SK-N-SH treated with all-trans-retinoic acid at 6 μM for 48 hours (cell line): ENCODE data around the gene ZNF215.

Source experiments
- ARNTL ChIP-seq: fragments of 450-650 bp; formaldehyde crosslinking; IDR thresholded peaks from 2 replicates; pipeline ENCODE4 v1.5.0; 2020; ENCODE audit warnings: low read depth, mild to moderate bottlenecking, moderate library complexity, borderline replicate concordance
- PATZ1 ChIP-seq: fragments of 250-450 bp; sonication (Bioruptor Pico); IDR thresholded peaks from 2 replicates; pipeline ENCODE4 v1.8.0; 2020; ENCODE audit warnings: mild to moderate bottlenecking, moderate library complexity, borderline replicate concordance
- RARB ChIP-seq: fragments of 250-450 bp; sonication (Bioruptor Pico); IDR thresholded peaks from 2 replicates; pipeline ENCODE4 v1.8.0; 2021; ENCODE audit warnings: mild to moderate bottlenecking, moderate library complexity
- TF ChIP-seq, protein P1 (sequence below): fragments of 250-450 bp; sonication (Bioruptor Pico); IDR thresholded peaks from 2 replicates; pipeline ENCODE4 v1.5.0; 2020; ENCODE audit warnings: mild to moderate bottlenecking, moderate library complexity

GRCh38 chr11:6876914-6877313, 49.3 kb upstream of the ZNF215 start:
- no peak for TF ChIP-seq ARNTL (CRISPR knock-in tag)
- no peak for TF ChIP-seq PATZ1 (CRISPR knock-in tag)
- TF ChIP-seq RARB (CRISPR knock-in tag) = no peak
- TF ChIP-seq, protein P1, sequence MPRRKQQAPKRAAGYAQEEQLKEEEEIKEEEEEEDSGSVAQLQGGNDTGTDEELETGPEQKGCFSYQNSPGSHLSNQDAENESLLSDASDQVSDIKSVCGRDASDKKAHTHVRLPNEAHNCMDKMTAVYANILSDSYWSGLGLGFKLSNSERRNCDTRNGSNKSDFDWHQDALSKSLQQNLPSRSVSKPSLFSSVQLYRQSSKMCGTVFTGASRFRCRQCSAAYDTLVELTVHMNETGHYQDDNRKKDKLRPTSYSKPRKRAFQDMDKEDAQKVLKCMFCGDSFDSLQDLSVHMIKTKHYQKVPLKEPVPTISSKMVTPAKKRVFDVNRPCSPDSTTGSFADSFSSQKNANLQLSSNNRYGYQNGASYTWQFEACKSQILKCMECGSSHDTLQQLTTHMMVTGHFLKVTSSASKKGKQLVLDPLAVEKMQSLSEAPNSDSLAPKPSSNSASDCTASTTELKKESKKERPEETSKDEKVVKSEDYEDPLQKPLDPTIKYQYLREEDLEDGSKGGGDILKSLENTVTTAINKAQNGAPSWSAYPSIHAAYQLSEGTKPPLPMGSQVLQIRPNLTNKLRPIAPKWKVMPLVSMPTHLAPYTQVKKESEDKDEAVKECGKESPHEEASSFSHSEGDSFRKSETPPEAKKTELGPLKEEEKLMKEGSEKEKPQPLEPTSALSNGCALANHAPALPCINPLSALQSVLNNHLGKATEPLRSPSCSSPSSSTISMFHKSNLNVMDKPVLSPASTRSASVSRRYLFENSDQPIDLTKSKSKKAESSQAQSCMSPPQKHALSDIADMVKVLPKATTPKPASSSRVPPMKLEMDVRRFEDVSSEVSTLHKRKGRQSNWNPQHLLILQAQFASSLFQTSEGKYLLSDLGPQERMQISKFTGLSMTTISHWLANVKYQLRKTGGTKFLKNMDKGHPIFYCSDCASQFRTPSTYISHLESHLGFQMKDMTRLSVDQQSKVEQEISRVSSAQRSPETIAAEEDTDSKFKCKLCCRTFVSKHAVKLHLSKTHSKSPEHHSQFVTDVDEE (CRISPR knock-in tag) = no peak
